MCF 10A (cell line): ENCODE results near the gene ITPKC. TPM values are rescaled to one million over a fixed set of nuclear protein-coding genes. Genes with fewer than 3 reads are reported as not detected.

Experiments
- BruUV-seq: library from RNA; stranded (reverse); fragments of 400-500 nt; replicated peaks from 2 replicates; lab custom pipeline; 2021; lab: Mats Ljungman, UMichigan
- CTCF ChIA-PET: fragments of 300-600 bp; sonication (Branson Sonifier 250); formaldehyde crosslinking; extraction: SDS; loops from one replicate; lab custom pipeline; 2021; ENCODE audit warnings: antibody characterized with exemption, inconsistent platforms; lab: Yijun Ruan, JAX
- POLR2A ChIA-PET: fragments of 300-600, 350-650 bp; sonication (Branson Sonifier 250); formaldehyde crosslinking; extraction: SDS; loops from one replicate; lab custom pipeline; 2020; ENCODE audit warnings: antibody characterized with exemption, inconsistent platforms; lab: Yijun Ruan, JAX
- DNase-seq: peaks from one replicate; pipeline ENCODE4 v3.0.0-alpha.2; 2018; ENCODE audit not compliant: unreplicated experiment
- H3K27ac Mint-ChIP-seq: one replicate; pipeline ENCODE4 v1.8.0; 2022; ENCODE audit warnings: mild to moderate bottlenecking, low read depth, mixed read lengths; ENCODE audit not compliant: unreplicated experiment
- H3K27me3 Mint-ChIP-seq: one replicate; pipeline ENCODE4 v1.8.0; 2022; ENCODE audit warnings: mixed read lengths; ENCODE audit not compliant: insufficient read depth, unreplicated experiment
- H3K36me3 Mint-ChIP-seq: one replicate; pipeline ENCODE4 v1.8.0; 2022; ENCODE audit warnings: mild to moderate bottlenecking, moderate library complexity, mixed read lengths; ENCODE audit not compliant: insufficient read depth, unreplicated experiment
- H3K4me1 Mint-ChIP-seq: one replicate; pipeline ENCODE4 v1.8.0; 2022; ENCODE audit warnings: mixed read lengths; ENCODE audit not compliant: insufficient read depth, unreplicated experiment
- H3K4me3 Mint-ChIP-seq: one replicate; pipeline ENCODE4 v1.8.0; 2022; ENCODE audit warnings: mild to moderate bottlenecking, moderate library complexity, mixed read lengths; ENCODE audit not compliant: unreplicated experiment
- H3K9me3 Mint-ChIP-seq: one replicate; pipeline ENCODE4 v1.8.0; 2022; ENCODE audit warnings: mixed read lengths; ENCODE audit not compliant: unreplicated experiment
- intact Hi-C: fragments of 100-400 bp; cut with micrococcal nuclease; formaldehyde crosslinking; loops from 2 replicates; pipeline ENCODE4 v1.14.1; 2022
- total RNA-seq: library from RNA; stranded (reverse); gene quantifications from 2 replicates; pipeline ENCODE4 v1.2.3, GENCODE V29; 2022
- TF ChIP-seq, protein P1 (sequence below): fragments of 200-600 bp; IDR thresholded peaks from one replicate; pipeline ENCODE4 v1.8.0; 2022; ENCODE audit warnings: antibody characterized with exemption, mild to moderate bottlenecking; ENCODE audit not compliant: unreplicated experiment

Gene ITPKC
- total RNA-seq, 1 experiment from 2014 or later: 33.2 TPM

DNA sequence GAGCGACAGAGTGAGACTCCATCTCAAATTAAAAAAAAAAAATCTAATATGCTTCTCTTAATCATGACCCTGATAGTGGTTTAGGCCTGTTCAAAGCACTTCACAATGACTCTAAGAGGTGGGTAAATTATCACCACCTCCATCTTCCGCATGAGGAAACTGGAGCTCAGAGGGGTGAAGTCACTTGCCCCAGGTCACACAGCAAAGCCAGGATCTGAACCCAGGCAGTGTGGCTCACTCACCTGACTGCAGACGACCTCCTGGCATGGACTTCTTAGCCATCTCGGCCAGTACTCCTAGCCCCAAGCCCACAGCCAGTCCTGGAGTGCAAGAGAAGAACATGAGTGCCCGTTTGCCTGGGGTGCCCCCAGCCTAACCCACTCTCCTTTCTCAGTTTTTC lies 7.1 kb upstream of the ITPKC start:
- no peak for DNase-seq
- Mint-ChIP-seq H3K27me3 (no peaks in the 10 kb centered on the region), H3K4me1 (peaks cover 19% of the 10 kb centered on the region), H3K27ac (no peak overlapping the region), H3K4me3 (no peak overlapping the region), H3K36me3 (peaks cover 84% of the 10 kb centered on the region), H3K9me3 (no peaks in the 10 kb centered on the region)
- intact Hi-C loops: no loop called here
- TF ChIP-seq, protein P1, sequence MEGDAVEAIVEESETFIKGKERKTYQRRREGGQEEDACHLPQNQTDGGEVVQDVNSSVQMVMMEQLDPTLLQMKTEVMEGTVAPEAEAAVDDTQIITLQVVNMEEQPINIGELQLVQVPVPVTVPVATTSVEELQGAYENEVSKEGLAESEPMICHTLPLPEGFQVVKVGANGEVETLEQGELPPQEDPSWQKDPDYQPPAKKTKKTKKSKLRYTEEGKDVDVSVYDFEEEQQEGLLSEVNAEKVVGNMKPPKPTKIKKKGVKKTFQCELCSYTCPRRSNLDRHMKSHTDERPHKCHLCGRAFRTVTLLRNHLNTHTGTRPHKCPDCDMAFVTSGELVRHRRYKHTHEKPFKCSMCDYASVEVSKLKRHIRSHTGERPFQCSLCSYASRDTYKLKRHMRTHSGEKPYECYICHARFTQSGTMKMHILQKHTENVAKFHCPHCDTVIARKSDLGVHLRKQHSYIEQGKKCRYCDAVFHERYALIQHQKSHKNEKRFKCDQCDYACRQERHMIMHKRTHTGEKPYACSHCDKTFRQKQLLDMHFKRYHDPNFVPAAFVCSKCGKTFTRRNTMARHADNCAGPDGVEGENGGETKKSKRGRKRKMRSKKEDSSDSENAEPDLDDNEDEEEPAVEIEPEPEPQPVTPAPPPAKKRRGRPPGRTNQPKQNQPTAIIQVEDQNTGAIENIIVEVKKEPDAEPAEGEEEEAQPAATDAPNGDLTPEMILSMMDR: no peak
- BruUV-seq: no TSS peak
- ChIA-PET CTCF (interaction anchor here (0.7 kb wide), 1 partner anchor 1170 kb away, joined by 3 read pairs; no protein-coding TSS in a partner anchor), POLR2A (interaction anchor here (0.9 to 1.3 kb wide), 5 partner anchors 10 to 41 kb away, joined by 3 to 4 read pairs (median 3); partner anchors contain the start of genes ACTMAP, NUMBL and SNRPA)

DNA sequence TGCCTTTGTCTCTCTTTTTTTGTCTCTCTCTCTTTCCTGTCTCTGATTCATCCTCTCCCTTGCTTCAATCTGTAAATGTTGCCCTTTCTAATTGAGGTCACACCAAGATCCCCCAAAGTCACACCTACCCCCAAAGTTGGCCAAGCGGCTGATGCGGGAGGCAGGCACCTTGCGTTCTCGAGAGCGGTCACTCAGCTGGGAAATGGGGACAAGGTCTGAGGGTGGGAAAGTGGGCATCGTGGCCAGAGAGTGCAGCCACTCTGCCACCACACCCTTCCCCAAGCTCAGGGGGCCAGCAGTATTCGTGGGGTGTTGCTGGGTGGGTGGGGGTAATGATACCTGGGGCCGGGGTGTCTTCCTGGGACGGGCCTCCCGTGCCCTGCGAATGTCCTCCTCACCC lies 3.0 kb upstream of the ITPKC start:
- BruUV-seq: no TSS peak
- intact Hi-C loops: no loop called here
- Mint-ChIP-seq H3K4me3 (peak overlapping the region; percentile 92), H3K9me3 (no peaks in the 10 kb centered on the region), H3K36me3 (peaks cover 55% of the 10 kb centered on the region), H3K4me1 (peaks cover 31% of the 10 kb centered on the region), H3K27ac (peak overlapping the region; percentile 95), H3K27me3 (no peaks in the 10 kb centered on the region)
- TF ChIP-seq, protein P1: no peak
- no peak for DNase-seq
- ChIA-PET POLR2A (interaction anchor here (0.7 to 1.1 kb wide), 5 partner anchors 12 to 64 kb away, joined by 3 to 4 read pairs (median 3); partner anchors contain the start of genes NUMBL and RAB4B), CTCF (no interaction called here)

DNA sequence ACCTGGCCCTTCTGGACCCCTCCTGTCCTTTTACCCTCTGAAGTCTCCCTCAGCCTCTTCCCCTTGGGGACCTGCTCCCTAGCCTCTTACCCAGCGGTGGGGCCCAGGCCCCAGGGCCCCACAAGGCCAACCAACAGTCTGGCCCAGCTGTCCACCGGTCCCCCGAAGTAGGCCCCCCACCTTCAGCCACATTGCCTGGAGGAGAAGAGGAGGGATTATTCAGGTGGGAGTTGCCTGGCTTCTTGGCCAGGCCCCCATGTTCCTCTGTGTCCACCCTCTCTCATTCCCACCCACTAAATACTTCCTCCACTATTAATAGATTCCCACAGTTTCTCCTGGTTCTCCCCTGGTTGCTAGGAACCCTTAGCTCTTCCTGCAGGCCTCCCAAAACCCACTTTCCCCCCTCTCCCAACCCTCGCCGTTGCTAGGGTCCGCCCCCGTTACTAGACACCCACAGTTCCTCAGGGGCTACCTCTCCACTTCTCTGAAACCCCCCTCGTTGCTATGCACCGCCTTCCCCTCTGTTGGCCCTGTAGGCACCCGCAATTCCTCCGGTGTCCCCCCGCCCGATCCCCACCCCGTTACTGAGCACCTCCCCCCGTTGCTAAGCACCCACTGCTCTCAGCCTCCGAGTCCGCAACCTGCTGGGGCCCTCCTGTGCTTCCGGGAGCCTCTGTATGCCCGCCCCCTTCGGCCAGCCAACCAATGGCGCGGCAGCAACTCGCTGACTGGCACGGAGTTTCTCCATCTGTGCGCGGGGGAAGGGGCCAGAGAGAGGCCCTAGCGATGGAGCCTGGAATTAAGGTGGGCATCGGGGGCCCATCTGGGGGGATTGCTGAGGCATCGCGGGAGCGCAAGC lies 2.2 kb upstream of the ITPKC start:
- peak; percentile 95 for DNase-seq
- POLR2A ChIA-PET: interaction anchor here (0.7 to 1.0 kb wide), 4 partner anchors 11 to 63 kb away, joined by 3 to 4 read pairs (median 4); partner anchors contain the start of genes NUMBL and RAB4B
- intact Hi-C loops: loop anchor here (1.0 kb wide), 2 partner anchors 24 to 48 kb away; partner anchors contain the start of gene NUMBL
- Mint-ChIP-seq H3K27ac (peak overlapping the region; percentile 95), H3K4me3 (peak overlapping the region; percentile 92), H3K27me3 (no peaks in the 10 kb centered on the region), H3K4me1 (peaks cover 31% of the 10 kb centered on the region), H3K9me3 (no peaks in the 10 kb centered on the region), H3K36me3 (peaks cover 55% of the 10 kb centered on the region)
- CTCF ChIA-PET: interaction anchor here (0.7 kb wide), 1 partner anchor 205 kb away, joined by 3 read pairs; no protein-coding TSS in a partner anchor
- no TSS peak for BruUV-seq
- TF ChIP-seq, protein P1: no peak

DNA sequence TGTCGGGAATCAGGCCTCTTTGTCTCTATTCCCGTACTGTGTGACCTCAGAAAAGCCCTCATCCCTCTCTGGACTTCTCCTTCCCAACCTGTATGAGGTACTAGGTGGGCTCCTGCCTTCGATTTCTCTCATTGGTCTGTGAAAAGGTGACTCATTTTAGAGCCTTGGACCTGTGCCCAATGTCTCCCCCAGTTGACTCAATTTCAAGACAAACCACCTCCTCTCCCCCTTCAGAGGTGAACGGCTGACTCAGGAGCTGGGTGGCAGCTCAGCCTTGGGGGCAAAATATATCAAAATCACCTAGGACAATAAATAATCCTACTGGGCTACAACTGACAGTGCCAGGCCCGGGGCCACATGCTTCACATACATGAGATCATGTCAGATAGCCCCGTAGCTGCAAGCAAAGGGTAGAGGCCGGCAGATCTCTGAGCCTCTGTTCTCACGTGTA lies 856 bp upstream of the ITPKC start:
- H3K36me3 Mint-ChIP-seq: peaks cover 58% of the 10 kb centered on the region
- POLR2A ChIA-PET: interaction anchor here (0.7 to 2.4 kb wide), 32 partner anchors 8 to 1308 kb away, joined by 3 to 79 read pairs (median 6); partner anchors contain the start of genes ACTMAP, AXL, BLVRB and EGLN2

More for the DNA sequence above, 856 bp upstream of the ITPKC start:
- Mint-ChIP-seq H3K4me1 (peaks cover 38% of the 10 kb centered on the region), H3K27me3 (no peaks in the 10 kb centered on the region), H3K4me3 (peak overlapping the region; percentile 92), H3K9me3 (no peaks in the 10 kb centered on the region), H3K27ac (peak overlapping the region; percentile 95)
- intact Hi-C loops: loop anchor here (2.0 kb wide), 1 partner anchor 35 kb away; the partner anchor contains the start of genes ACTMAP and SNRPA
- TF ChIP-seq, protein P1: no peak
- no TSS peak for BruUV-seq
- peak; percentile 99 for DNase-seq
- CTCF ChIA-PET: interaction anchor here (0.9 kb wide), 1 partner anchor 62 kb away, joined by 3 read pairs; the partner anchor contains the start of gene RAB4B
